Measurements from ENCODE around the gene COG5.

DNA sequence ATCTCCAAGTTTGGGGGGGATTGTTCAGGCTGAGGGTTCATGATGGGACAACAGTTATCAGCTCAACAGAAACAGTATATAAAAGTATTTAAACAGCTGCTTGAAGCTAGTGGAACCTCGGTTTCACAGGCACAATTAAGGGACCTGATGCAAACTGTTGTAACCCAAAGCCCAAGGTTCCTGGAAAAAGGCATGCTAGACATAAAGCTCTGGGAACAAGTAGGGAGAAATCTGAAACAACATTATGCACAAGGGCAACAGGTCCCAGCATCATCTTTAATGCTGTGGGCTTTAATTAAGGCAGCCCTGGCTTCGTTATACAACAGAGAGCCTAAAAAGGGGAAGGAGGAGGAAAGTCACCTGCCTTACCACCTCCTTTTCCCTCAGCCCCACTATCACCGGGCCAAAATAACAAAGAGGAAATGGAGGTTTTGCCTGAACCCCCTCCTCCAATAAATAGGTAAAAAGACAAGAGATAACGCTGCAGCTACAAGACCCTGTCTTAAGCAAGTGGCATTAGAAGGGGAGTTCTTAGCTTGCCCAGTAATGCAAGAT lies 177.1 kb downstream of the COG5 start:
- TF ChIP-seq, protein P1, sequence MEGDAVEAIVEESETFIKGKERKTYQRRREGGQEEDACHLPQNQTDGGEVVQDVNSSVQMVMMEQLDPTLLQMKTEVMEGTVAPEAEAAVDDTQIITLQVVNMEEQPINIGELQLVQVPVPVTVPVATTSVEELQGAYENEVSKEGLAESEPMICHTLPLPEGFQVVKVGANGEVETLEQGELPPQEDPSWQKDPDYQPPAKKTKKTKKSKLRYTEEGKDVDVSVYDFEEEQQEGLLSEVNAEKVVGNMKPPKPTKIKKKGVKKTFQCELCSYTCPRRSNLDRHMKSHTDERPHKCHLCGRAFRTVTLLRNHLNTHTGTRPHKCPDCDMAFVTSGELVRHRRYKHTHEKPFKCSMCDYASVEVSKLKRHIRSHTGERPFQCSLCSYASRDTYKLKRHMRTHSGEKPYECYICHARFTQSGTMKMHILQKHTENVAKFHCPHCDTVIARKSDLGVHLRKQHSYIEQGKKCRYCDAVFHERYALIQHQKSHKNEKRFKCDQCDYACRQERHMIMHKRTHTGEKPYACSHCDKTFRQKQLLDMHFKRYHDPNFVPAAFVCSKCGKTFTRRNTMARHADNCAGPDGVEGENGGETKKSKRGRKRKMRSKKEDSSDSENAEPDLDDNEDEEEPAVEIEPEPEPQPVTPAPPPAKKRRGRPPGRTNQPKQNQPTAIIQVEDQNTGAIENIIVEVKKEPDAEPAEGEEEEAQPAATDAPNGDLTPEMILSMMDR (IDR thresholded peaks at IDR 0.05), result no peak
- no peak for TF ChIP-seq POLR2A (IDR thresholded peaks at IDR 0.05)

Data from right lobe of liver (tissue), 4 donors.